Measurements from ENCODE around the gene FBXL19.

FBXL19 gene

GRCh38 chr16:30963925-30964511, 40.6 kb downstream of the FBXL19 start:
- Histone ChIP-seq H3K4me3 (ENCODE audit: low read length) (no peak overlapping the region), H3K36me3 (ENCODE audit: control insufficient read depth, insufficient read depth, low read length, severe bottlenecking) (peaks cover 86% of the 10 kb centered on the region), H3K9ac (ENCODE audit: low read length) (no peak overlapping the region), H3K27me3 (replicated peaks; ENCODE audit: control insufficient read depth, insufficient read depth, low read length) (no peaks in the 10 kb centered on the region), H3K4me1 (ENCODE audit: control insufficient read depth, insufficient read depth, low read length) (peaks cover 16% of the 10 kb centered on the region), H3K9me3 (ENCODE audit: control insufficient read depth, low read length) (no peaks in the 10 kb centered on the region)
- DNase-seq (ENCODE audit: low read depth): no peak

- Histone ChIP-seq H3K9me3 (ENCODE audit: control insufficient read depth, low read length) (no peaks in the 10 kb centered on the region), H3K27me3 (replicated peaks; ENCODE audit: control insufficient read depth, insufficient read depth, low read length) (no peaks in the 10 kb centered on the region), H3K4me3 (ENCODE audit: low read length) (no peak overlapping the region), H3K4me1 (ENCODE audit: control insufficient read depth, insufficient read depth, low read length) (peaks cover 10% of the 10 kb centered on the region), H3K36me3 (ENCODE audit: control insufficient read depth, insufficient read depth, low read length, severe bottlenecking) (peaks cover 86% of the 10 kb centered on the region), H3K9ac (ENCODE audit: low read length) (no peak overlapping the region)
- DNase-seq (ENCODE audit: low read depth): no peak
These were observed 41.3 kb downstream of the FBXL19 start for GRCh38 chr16:30964574-30965226.

GRCh38 chr16:30965436-30965835, 42.1 kb downstream of the FBXL19 start:
- DNase-seq (ENCODE audit: low read depth): no peak
- Histone ChIP-seq H3K36me3 (ENCODE audit: control insufficient read depth, insufficient read depth, low read length, severe bottlenecking) (peaks cover 83% of the 10 kb centered on the region), H3K9ac (ENCODE audit: low read length) (no peak overlapping the region), H3K4me1 (ENCODE audit: control insufficient read depth, insufficient read depth, low read length) (peaks cover 5% of the 10 kb centered on the region), H3K9me3 (ENCODE audit: control insufficient read depth, low read length) (no peaks in the 10 kb centered on the region), H3K27me3 (replicated peaks; ENCODE audit: control insufficient read depth, insufficient read depth, low read length) (no peaks in the 10 kb centered on the region), H3K4me3 (ENCODE audit: low read length) (no peak overlapping the region)

- no peak overlapping the region for H3K9ac ChIP-seq (ENCODE audit: low read length)
- no peak for DNase-seq (ENCODE audit: low read depth)
- H3K4me3 ChIP-seq (ENCODE audit: low read length): no peak overlapping the region
- H3K36me3 ChIP-seq (ENCODE audit: control insufficient read depth, insufficient read depth, low read length, severe bottlenecking): peaks cover 84% of the 10 kb centered on the region
- H3K9me3 ChIP-seq (ENCODE audit: control insufficient read depth, low read length): no peaks in the 10 kb centered on the region
- H3K4me1 ChIP-seq (ENCODE audit: control insufficient read depth, insufficient read depth, low read length): peaks cover 5% of the 10 kb centered on the region
- H3K27me3 ChIP-seq (replicated peaks; ENCODE audit: control insufficient read depth, insufficient read depth, low read length): no peaks in the 10 kb centered on the region
These were observed 42.8 kb downstream of the FBXL19 start for GRCh38 chr16:30966033-30966619.

GRCh38 chr16:30967795-30968194, 44.4 kb downstream of the FBXL19 start:
- DNase-seq (ENCODE audit: low read depth): no peak
- Histone ChIP-seq H3K4me1 (ENCODE audit: control insufficient read depth, insufficient read depth, low read length) (peaks cover 5% of the 10 kb centered on the region), H3K9me3 (ENCODE audit: control insufficient read depth, low read length) (no peaks in the 10 kb centered on the region), H3K9ac (ENCODE audit: low read length) (no peak overlapping the region), H3K27me3 (replicated peaks; ENCODE audit: control insufficient read depth, insufficient read depth, low read length) (no peaks in the 10 kb centered on the region), H3K4me3 (ENCODE audit: low read length) (no peak overlapping the region), H3K36me3 (ENCODE audit: control insufficient read depth, insufficient read depth, low read length, severe bottlenecking) (peaks cover 85% of the 10 kb centered on the region)

GRCh38 chr16:30969246-30969842, 46.0 kb downstream of the FBXL19 start:
- Histone ChIP-seq H3K9me3 (ENCODE audit: control insufficient read depth, low read length) (no peaks in the 10 kb centered on the region), H3K4me3 (ENCODE audit: low read length) (no peak overlapping the region), H3K9ac (ENCODE audit: low read length) (no peak overlapping the region), H3K4me1 (ENCODE audit: control insufficient read depth, insufficient read depth, low read length) (peaks cover 5% of the 10 kb centered on the region), H3K36me3 (ENCODE audit: control insufficient read depth, insufficient read depth, low read length, severe bottlenecking) (peaks cover 85% of the 10 kb centered on the region), H3K27me3 (replicated peaks; ENCODE audit: control insufficient read depth, insufficient read depth, low read length) (no peaks in the 10 kb centered on the region)
- DNase-seq (ENCODE audit: low read depth): no peak

- Histone ChIP-seq H3K9me3 (ENCODE audit: control insufficient read depth, low read length) (no peaks in the 10 kb centered on the region), H3K9ac (ENCODE audit: low read length) (no peak overlapping the region), H3K4me3 (ENCODE audit: low read length) (no peak overlapping the region), H3K4me1 (ENCODE audit: control insufficient read depth, insufficient read depth, low read length) (peaks cover 5% of the 10 kb centered on the region), H3K36me3 (ENCODE audit: control insufficient read depth, insufficient read depth, low read length, severe bottlenecking) (peaks cover 84% of the 10 kb centered on the region), H3K27me3 (replicated peaks; ENCODE audit: control insufficient read depth, insufficient read depth, low read length) (no peaks in the 10 kb centered on the region)
- DNase-seq (ENCODE audit: low read depth): no peak
These were observed 47.9 kb downstream of the FBXL19 start for GRCh38 chr16:30971298-30971697.

GRCh38 chr16:30972872-30973271, 49.5 kb downstream of the FBXL19 start:
- DNase-seq (ENCODE audit: low read depth): peak; percentile 32
- Histone ChIP-seq H3K27me3 (replicated peaks; ENCODE audit: control insufficient read depth, insufficient read depth, low read length) (no peaks in the 10 kb centered on the region), H3K4me1 (ENCODE audit: control insufficient read depth, insufficient read depth, low read length) (peaks cover 2% of the 10 kb centered on the region), H3K4me3 (ENCODE audit: low read length) (no peak overlapping the region), H3K9me3 (ENCODE audit: control insufficient read depth, low read length) (no peaks in the 10 kb centered on the region), H3K36me3 (ENCODE audit: control insufficient read depth, insufficient read depth, low read length, severe bottlenecking) (peaks cover 85% of the 10 kb centered on the region), H3K9ac (ENCODE audit: low read length) (no peak overlapping the region)

GRCh38 chr16:30974348-30974747, 51.0 kb downstream of the FBXL19 start:
- Histone ChIP-seq H3K4me3 (ENCODE audit: low read length) (no peak overlapping the region), H3K9ac (ENCODE audit: low read length) (no peak overlapping the region), H3K27me3 (replicated peaks; ENCODE audit: control insufficient read depth, insufficient read depth, low read length) (no peaks in the 10 kb centered on the region), H3K4me1 (ENCODE audit: control insufficient read depth, insufficient read depth, low read length) (no peaks in the 10 kb centered on the region), H3K9me3 (ENCODE audit: control insufficient read depth, low read length) (no peaks in the 10 kb centered on the region), H3K36me3 (ENCODE audit: control insufficient read depth, insufficient read depth, low read length, severe bottlenecking) (peaks cover 87% of the 10 kb centered on the region)
- no peak for DNase-seq (ENCODE audit: low read depth)

GRCh38 chr16:30976486-30976885, 53.1 kb downstream of the FBXL19 start:
- H3K27me3 ChIP-seq (replicated peaks; ENCODE audit: control insufficient read depth, insufficient read depth, low read length): no peaks in the 10 kb centered on the region
- no peak overlapping the region for H3K4me3 ChIP-seq (ENCODE audit: low read length)
- no peak overlapping the region for H3K9ac ChIP-seq (ENCODE audit: low read length)
- no peaks in the 10 kb centered on the region for H3K4me1 ChIP-seq (ENCODE audit: control insufficient read depth, insufficient read depth, low read length)
- peaks cover 88% of the 10 kb centered on the region for H3K36me3 ChIP-seq (ENCODE audit: control insufficient read depth, insufficient read depth, low read length, severe bottlenecking)
- DNase-seq (ENCODE audit: low read depth): no peak
- H3K9me3 ChIP-seq (ENCODE audit: control insufficient read depth, low read length): no peaks in the 10 kb centered on the region

GRCh38 chr16:30977502-30977901, 54.1 kb downstream of the FBXL19 start:
- no peak for DNase-seq (ENCODE audit: low read depth)
- H3K27me3 ChIP-seq (replicated peaks; ENCODE audit: control insufficient read depth, insufficient read depth, low read length): no peaks in the 10 kb centered on the region
- H3K9ac ChIP-seq (ENCODE audit: low read length): no peak overlapping the region
- H3K4me3 ChIP-seq (ENCODE audit: low read length): no peak overlapping the region
- peaks cover 84% of the 10 kb centered on the region for H3K36me3 ChIP-seq (ENCODE audit: control insufficient read depth, insufficient read depth, low read length, severe bottlenecking)
- H3K4me1 ChIP-seq (ENCODE audit: control insufficient read depth, insufficient read depth, low read length): peaks cover 1% of the 10 kb centered on the region
- no peaks in the 10 kb centered on the region for H3K9me3 ChIP-seq (ENCODE audit: control insufficient read depth, low read length)

All from adipocyte (in vitro differentiated cells).